H1 (cell line): ENCODE data around the gene MEST. TPM values are rescaled to one million over a fixed set of nuclear protein-coding genes. Genes with fewer than 3 reads are reported as not detected.

Experiments
- SAP30 ChIP-seq: fragments of 300-600 bp; sonication (generic); IDR thresholded peaks from 2 replicates; pipeline ENCODE4 v1.7.1; 2012; ENCODE audit warnings: low read length, moderate library complexity, mild to moderate bottlenecking, inconsistent platforms; ENCODE audit not compliant: insufficient read depth, insufficient replicate concordance
- SP4 ChIP-seq: IDR thresholded peaks from 2 replicates; pipeline ENCODE4 v1.6.1; 2012; ENCODE audit warnings: low read length, inconsistent platforms
- TBP ChIP-seq: IDR thresholded peaks from 2 replicates; pipeline ENCODE4 v1.6.1; 2011; ENCODE audit warnings: low read depth, low read length, improper control_type of control experiment
- polyA plus RNA-seq, 7 experiments: library from polyadenylated mRNA; depleted of rRNA in 3 of 7; stranded (reverse) in 5 of 7; unstranded in 2 of 7; fragments of >200 nt in 5 of 7; fragments of 200-250 nt in 2 of 7; gene quantifications; 1 replicate in 5 of 7; 2 replicates in 1 of 7; 4 replicates in 1 of 7; pipeline versions ENCODE4 v1.2.1 to v1.2.3, GENCODE V29; 2011 to 2013; ENCODE audit warnings: missing spikeins in 2 of 7, mixed read lengths in 2 of 7
- total RNA-seq: library from RNA; stranded (reverse); fragmentation: NEBNext Ultra II Directional; extraction: Animal tissue kit (Norgen Biotek cat#: 25700); gene quantifications from 2 replicates; pipeline ENCODE4 v1.2.1, GENCODE V29; 2021

MEST gene
- total and polyA plus RNA-seq, 2 of the 8 experiments (the other 6 are each of a cell fraction or from before 2014, with no cell fraction given), result 176 to 269 TPM

DNA sequence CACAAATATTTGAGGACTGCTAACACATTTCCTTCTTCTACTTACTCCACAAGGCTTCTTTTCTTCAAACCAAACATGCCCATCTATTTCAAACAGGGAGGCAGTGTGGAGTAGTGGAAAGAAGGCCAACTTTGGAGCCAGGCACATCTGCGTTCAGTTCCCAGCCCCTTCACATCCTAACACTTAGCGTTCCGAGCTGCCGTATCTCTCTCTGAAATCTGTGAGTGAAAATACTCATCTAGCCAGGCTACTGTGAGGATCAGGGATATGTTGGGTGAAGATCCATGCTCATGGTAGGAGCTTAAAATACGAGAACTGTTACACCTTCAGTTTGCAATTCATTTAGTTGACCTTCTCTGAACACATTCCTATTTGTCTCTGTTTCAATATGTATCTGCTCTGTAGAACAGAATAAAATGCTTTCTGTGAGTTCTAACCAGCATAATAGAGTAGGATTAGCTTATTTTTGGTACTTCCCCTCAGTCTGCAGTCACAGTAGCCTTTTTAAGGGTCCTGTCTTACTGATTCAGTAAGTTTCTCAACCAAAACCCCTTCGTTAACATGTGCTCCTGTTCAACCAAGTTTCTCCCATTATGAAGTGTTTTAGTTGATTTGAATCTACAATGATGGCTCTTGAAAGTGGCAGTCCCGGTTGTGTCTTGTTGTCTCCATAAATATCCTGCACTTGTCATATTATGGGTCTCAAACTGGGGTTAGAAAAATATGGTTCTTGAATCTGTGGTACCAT, 3.3 kb upstream of the MEST start (continued):
- TF ChIP-seq SAP30 (no peak), TBP (no peak), SP4 (no peak)
